Measurements from ENCODE around the gene SFTPB.

SFTPB gene

DNA sequence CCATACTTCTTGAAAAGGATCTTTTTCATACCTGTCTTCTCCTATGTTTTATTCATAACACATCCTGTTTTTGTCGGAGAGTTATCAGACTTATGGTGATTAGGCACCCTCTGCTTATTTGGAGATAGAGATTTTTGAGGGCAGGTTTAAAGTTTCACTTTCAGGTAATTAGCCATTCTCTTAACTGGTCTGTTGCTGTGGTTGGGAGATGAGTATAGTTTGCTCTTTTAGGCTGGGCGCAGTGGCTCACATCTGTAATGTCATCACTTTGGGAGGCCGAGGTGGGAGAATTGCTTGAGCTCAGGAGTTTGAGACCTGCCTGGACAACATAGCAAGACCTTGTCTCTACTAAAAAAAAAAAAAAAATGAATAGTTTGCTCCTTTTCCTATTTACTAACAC is 25.3 kb downstream of the SFTPB start:
- no peak for DNase-seq (ENCODE audit: low read depth)
- no peak overlapping the region for H3K4me3 ChIP-seq (ENCODE audit: control insufficient read depth, low read depth, low read length)
- no peak for TF ChIP-seq CTCF (conservative IDR thresholded peaks at IDR 0.05; ENCODE audit: control insufficient read depth, insufficient read depth, low read depth, low read length)

DNA sequence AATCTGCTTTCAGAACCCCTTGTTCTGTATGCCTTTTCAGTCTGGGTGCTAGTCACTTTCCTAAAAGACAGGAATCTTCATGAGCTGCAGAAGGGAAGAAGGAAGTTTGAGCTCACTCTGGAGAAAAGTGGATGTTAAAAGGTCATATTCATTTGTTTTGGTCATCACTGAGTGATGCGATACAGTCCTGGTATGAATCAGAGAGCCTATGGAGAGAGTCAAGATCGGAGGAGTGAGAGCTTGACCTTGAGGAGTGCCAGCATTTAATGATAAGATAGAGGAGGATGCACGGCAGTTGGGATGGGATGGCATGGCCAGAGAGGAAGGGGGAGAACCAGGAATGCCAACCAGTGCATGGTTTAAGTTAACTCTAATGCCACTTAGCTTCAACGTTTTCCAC is 32.4 kb downstream of the SFTPB start:
- TF ChIP-seq CTCF (conservative IDR thresholded peaks at IDR 0.05; ENCODE audit: control insufficient read depth, insufficient read depth, low read depth, low read length) = no peak
- no peak overlapping the region for H3K4me3 ChIP-seq (ENCODE audit: control insufficient read depth, low read depth, low read length)
- peak; percentile 33 for DNase-seq (ENCODE audit: low read depth)

- TF ChIP-seq CTCF (conservative IDR thresholded peaks at IDR 0.05; ENCODE audit: control insufficient read depth, insufficient read depth, low read depth, low read length) = no peak
- DNase-seq (ENCODE audit: low read depth) = no peak
- no peak overlapping the region for H3K4me3 ChIP-seq (ENCODE audit: control insufficient read depth, low read depth, low read length)
These were observed 33.0 kb downstream of the SFTPB start for GRCh38 chr2:85635011-85635410.

DNA sequence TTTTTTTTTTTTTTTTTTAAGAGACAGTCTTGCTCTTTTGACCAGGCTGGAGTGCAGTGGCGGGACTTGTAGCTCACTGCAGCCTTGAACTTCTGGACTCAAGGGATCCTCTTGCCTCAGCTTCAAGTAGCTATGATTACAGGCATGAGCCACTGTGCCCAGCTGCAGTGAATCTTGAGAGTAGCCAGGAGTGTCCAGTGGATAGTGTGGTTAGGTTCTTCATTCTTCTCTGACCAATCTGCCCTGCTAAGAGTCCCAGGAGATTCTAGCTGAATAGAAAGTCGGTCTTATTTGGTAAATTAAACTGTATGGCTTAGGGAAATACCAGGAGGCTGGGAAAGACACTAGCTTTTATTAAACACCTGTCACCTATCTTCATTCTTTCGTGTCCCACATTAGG is 36.7 kb downstream of the SFTPB start:
- DNase-seq (ENCODE audit: low read depth) = no peak
- H3K4me3 ChIP-seq (ENCODE audit: control insufficient read depth, low read depth, low read length) = no peak overlapping the region
- TF ChIP-seq CTCF (conservative IDR thresholded peaks at IDR 0.05; ENCODE audit: control insufficient read depth, insufficient read depth, low read depth, low read length) = no peak

DNA sequence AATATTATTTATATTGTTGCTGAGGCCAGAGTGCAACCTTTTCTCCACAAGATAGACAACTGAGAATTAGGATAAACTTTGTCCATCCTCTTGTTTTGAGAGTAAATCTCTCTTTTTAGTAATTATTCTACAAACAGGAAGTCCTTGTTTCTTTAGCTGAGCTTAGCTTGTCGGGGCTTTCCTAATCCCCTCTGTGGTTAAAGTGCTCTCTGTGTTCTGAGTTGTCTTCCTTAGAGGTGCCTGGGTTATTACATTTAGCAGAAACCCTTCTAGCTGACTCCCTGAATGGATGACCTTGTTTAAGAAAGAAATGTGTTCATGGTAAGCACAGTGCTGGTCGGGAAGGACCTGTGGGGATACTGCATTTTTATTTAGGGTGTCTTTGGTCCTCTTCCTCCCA is 39.3 kb downstream of the SFTPB start:
- no peak for DNase-seq (ENCODE audit: low read depth)
- TF ChIP-seq CTCF (conservative IDR thresholded peaks at IDR 0.05; ENCODE audit: control insufficient read depth, insufficient read depth, low read depth, low read length) = no peak
- H3K4me3 ChIP-seq (ENCODE audit: control insufficient read depth, low read depth, low read length) = no peak overlapping the region

- no peak overlapping the region for H3K4me3 ChIP-seq (ENCODE audit: control insufficient read depth, low read depth, low read length)
- no peak for TF ChIP-seq CTCF (conservative IDR thresholded peaks at IDR 0.05; ENCODE audit: control insufficient read depth, insufficient read depth, low read depth, low read length)
- no peak for DNase-seq (ENCODE audit: low read depth)
These were observed 44.0 kb downstream of the SFTPB start for GRCh38 chr2:85623991-85624390.

GRCh38 chr2:85621338-85621737 is 46.7 kb downstream of the SFTPB start:
- no peak overlapping the region for H3K4me3 ChIP-seq (ENCODE audit: control insufficient read depth, low read depth, low read length)
- no peak for TF ChIP-seq CTCF (conservative IDR thresholded peaks at IDR 0.05; ENCODE audit: control insufficient read depth, insufficient read depth, low read depth, low read length)
- no peak for DNase-seq (ENCODE audit: low read depth)
